Measurements from ENCODE around the gene AAK1. TPM values are rescaled to one million over a fixed set of nuclear protein-coding genes. Genes with fewer than 3 reads are reported as not detected.

Gene AAK1
- polyA plus RNA-seq, 4 donors, result 8.7 to 36.5 (median 16.7) TPM

- WGBS, 3 donors, result 94 to 99% (median 95%) methylated on average over 3 of the region's 3 CpGs
- peaks cover 0 to 13% (median 11%) of the 10 kb centered on the region in 3 donors for H3K36me3 ChIP-seq (ENCODE audit: control insufficient read depth in 3 of 3, insufficient read depth in 2 of 3, low read depth in 1 of 3, low read length in 3 of 3)
- H3K4me3 ChIP-seq (ENCODE audit: low read depth in 1 of 3, low read length in 3 of 3), result no peak overlapping the region
- H3K27me3 ChIP-seq (ENCODE audit: control insufficient read depth in 3 of 3, insufficient read depth in 3 of 3, low read length in 3 of 3), result no peaks in the 10 kb centered on the region
- DNase-seq, result no peak
- H3K27ac ChIP-seq (ENCODE audit: low read depth in 1 of 3, low read length in 2 of 3), result no peak overlapping the region
- H3K4me1 ChIP-seq (ENCODE audit: control insufficient read depth in 3 of 3, insufficient read depth in 2 of 3, low read depth in 1 of 3, low read length in 2 of 3), result no peaks in the 10 kb centered on the region
- FAIRE-seq, result no peak
- no peaks in the 10 kb centered on the region for H3K9me3 ChIP-seq (ENCODE audit: control insufficient read depth in 2 of 2, insufficient read depth in 1 of 2, low read depth in 1 of 2, low read length in 1 of 2)
Measured at GRCh38 chr2:69462780-69463179, 180.8 kb downstream of the AAK1 start.

- DNase-seq (no peak), FAIRE-seq (no peak)
- no peaks in the 10 kb centered on the region for H3K27me3 ChIP-seq (ENCODE audit: control insufficient read depth in 3 of 3, insufficient read depth in 3 of 3, low read length in 3 of 3)
- H3K36me3 ChIP-seq (ENCODE audit: control insufficient read depth in 3 of 3, insufficient read depth in 2 of 3, low read depth in 1 of 3, low read length in 3 of 3), result peaks cover 0 to 13% (median 11%) of the 10 kb centered on the region in 3 donors
- 94 to 96% (median 96%) methylated on average over 6 of the region's 6 CpGs for WGBS, 3 donors
- H3K4me3 ChIP-seq (ENCODE audit: low read depth in 1 of 3, low read length in 3 of 3), result no peak overlapping the region
- H3K4me1 ChIP-seq (ENCODE audit: control insufficient read depth in 3 of 3, insufficient read depth in 2 of 3, low read depth in 1 of 3, low read length in 2 of 3), result no peaks in the 10 kb centered on the region
- no peak overlapping the region for H3K27ac ChIP-seq (ENCODE audit: low read depth in 1 of 3, low read length in 2 of 3)
- H3K9me3 ChIP-seq (ENCODE audit: control insufficient read depth in 2 of 2, insufficient read depth in 1 of 2, low read depth in 1 of 2, low read length in 1 of 2), result no peaks in the 10 kb centered on the region
Measured at GRCh38 chr2:69461404-69461803, 182.1 kb downstream of the AAK1 start.

GRCh38 chr2:69459936-69460335, 183.6 kb downstream of the AAK1 start:
- 82 to 85% (median 85%) methylated on average over 4 of the region's 4 CpGs for WGBS, 3 donors
- Histone ChIP-seq H3K4me1 (ENCODE audit: control insufficient read depth in 3 of 3, insufficient read depth in 2 of 3, low read depth in 1 of 3, low read length in 2 of 3) (peaks cover 0 to 3% (median 0%) of the 10 kb centered on the region in 3 donors), H3K9me3 (ENCODE audit: control insufficient read depth in 2 of 2, insufficient read depth in 1 of 2, low read depth in 1 of 2, low read length in 1 of 2) (no peaks in the 10 kb centered on the region), H3K27ac (ENCODE audit: low read depth in 1 of 3, low read length in 2 of 3) (no peak overlapping the region), H3K4me3 (ENCODE audit: low read depth in 1 of 3, low read length in 3 of 3) (no peak overlapping the region), H3K27me3 (ENCODE audit: control insufficient read depth in 3 of 3, insufficient read depth in 3 of 3, low read length in 3 of 3) (no peaks in the 10 kb centered on the region), H3K36me3 (ENCODE audit: control insufficient read depth in 3 of 3, insufficient read depth in 2 of 3, low read depth in 1 of 3, low read length in 3 of 3) (peaks cover 0 to 2% (median 0%) of the 10 kb centered on the region in 3 donors)
- FAIRE-seq, result no peak
- DNase-seq, result no peak

GRCh38 chr2:69456950-69457445, 186.5 kb downstream of the AAK1 start:
- FAIRE-seq (no peak), DNase-seq (no peak)
- H3K4me1 ChIP-seq (ENCODE audit: control insufficient read depth in 3 of 3, insufficient read depth in 2 of 3, low read depth in 1 of 3, low read length in 2 of 3), result peaks cover 0 to 3% (median 0%) of the 10 kb centered on the region in 3 donors
- H3K27me3 ChIP-seq (ENCODE audit: control insufficient read depth in 3 of 3, insufficient read depth in 3 of 3, low read length in 3 of 3), result no peaks in the 10 kb centered on the region
- H3K36me3 ChIP-seq (ENCODE audit: control insufficient read depth in 3 of 3, insufficient read depth in 2 of 3, low read depth in 1 of 3, low read length in 3 of 3), result peaks cover 0 to 2% (median 0%) of the 10 kb centered on the region in 3 donors
- H3K4me3 ChIP-seq (ENCODE audit: low read depth in 1 of 3, low read length in 3 of 3), result no peak overlapping the region
- H3K9me3 ChIP-seq (ENCODE audit: control insufficient read depth in 2 of 2, insufficient read depth in 1 of 2, low read depth in 1 of 2, low read length in 1 of 2), result no peaks in the 10 kb centered on the region
- no peak overlapping the region for H3K27ac ChIP-seq (ENCODE audit: low read depth in 1 of 3, low read length in 2 of 3)

GRCh38 chr2:69456154-69456553, 187.4 kb downstream of the AAK1 start:
- H3K27ac ChIP-seq (ENCODE audit: low read depth in 1 of 3, low read length in 2 of 3), result no peak overlapping the region
- no peaks in the 10 kb centered on the region for H3K9me3 ChIP-seq (ENCODE audit: control insufficient read depth in 2 of 2, insufficient read depth in 1 of 2, low read depth in 1 of 2, low read length in 1 of 2)
- no peak overlapping the region for H3K4me3 ChIP-seq (ENCODE audit: low read depth in 1 of 3, low read length in 3 of 3)
- FAIRE-seq, result no peak
- DNase-seq, result no peak
- 91 to 97% (median 94%) methylated on average over 7 of the region's 7 CpGs for WGBS, 3 donors
- no peaks in the 10 kb centered on the region for H3K27me3 ChIP-seq (ENCODE audit: control insufficient read depth in 3 of 3, insufficient read depth in 3 of 3, low read length in 3 of 3)
- H3K36me3 ChIP-seq (ENCODE audit: control insufficient read depth in 3 of 3, insufficient read depth in 2 of 3, low read depth in 1 of 3, low read length in 3 of 3), result peaks cover 0 to 2% (median 0%) of the 10 kb centered on the region in 3 donors
- H3K4me1 ChIP-seq (ENCODE audit: control insufficient read depth in 3 of 3, insufficient read depth in 2 of 3, low read depth in 1 of 3, low read length in 2 of 3), result peaks cover 0 to 3% (median 0%) of the 10 kb centered on the region in 3 donors

GRCh38 chr2:69454976-69455375, 188.6 kb downstream of the AAK1 start:
- no peak overlapping the region for H3K27ac ChIP-seq (ENCODE audit: low read depth in 1 of 3, low read length in 2 of 3)
- H3K4me3 ChIP-seq (ENCODE audit: low read depth in 1 of 3, low read length in 3 of 3), result no peak overlapping the region
- no peaks in the 10 kb centered on the region for H3K9me3 ChIP-seq (ENCODE audit: control insufficient read depth in 2 of 2, insufficient read depth in 1 of 2, low read depth in 1 of 2, low read length in 1 of 2)
- H3K36me3 ChIP-seq (ENCODE audit: control insufficient read depth in 3 of 3, insufficient read depth in 2 of 3, low read depth in 1 of 3, low read length in 3 of 3), result peaks cover 0 to 2% (median 0%) of the 10 kb centered on the region in 3 donors
- peaks cover 0 to 3% (median 0%) of the 10 kb centered on the region in 3 donors for H3K4me1 ChIP-seq (ENCODE audit: control insufficient read depth in 3 of 3, insufficient read depth in 2 of 3, low read depth in 1 of 3, low read length in 2 of 3)
- no peak for DNase-seq
- no peak for FAIRE-seq
- H3K27me3 ChIP-seq (ENCODE audit: control insufficient read depth in 3 of 3, insufficient read depth in 3 of 3, low read length in 3 of 3), result no peaks in the 10 kb centered on the region
- WGBS, 3 donors, result 54 to 86% (median 85%) methylated on average over 2 of the region's 2 CpGs

GRCh38 chr2:69453475-69454129, 189.9 kb downstream of the AAK1 start:
- WGBS, 3 donors, result 53 to 59% (median 56%) methylated on average over 4 of the region's 4 CpGs
- H3K27me3 ChIP-seq (ENCODE audit: control insufficient read depth in 3 of 3, insufficient read depth in 3 of 3, low read length in 3 of 3), result no peaks in the 10 kb centered on the region
- peaks cover 0 to 3% (median 0%) of the 10 kb centered on the region in 3 donors for H3K4me1 ChIP-seq (ENCODE audit: control insufficient read depth in 3 of 3, insufficient read depth in 2 of 3, low read depth in 1 of 3, low read length in 2 of 3)
- no peak for DNase-seq
- H3K36me3 ChIP-seq (ENCODE audit: control insufficient read depth in 3 of 3, insufficient read depth in 2 of 3, low read depth in 1 of 3, low read length in 3 of 3), result no peaks in the 10 kb centered on the region
- H3K4me3 ChIP-seq (ENCODE audit: low read depth in 1 of 3, low read length in 3 of 3), result no peak overlapping the region
- FAIRE-seq, result no peak
- H3K9me3 ChIP-seq (ENCODE audit: control insufficient read depth in 2 of 2, insufficient read depth in 1 of 2, low read depth in 1 of 2, low read length in 1 of 2), result no peaks in the 10 kb centered on the region
- no peak overlapping the region for H3K27ac ChIP-seq (ENCODE audit: low read depth in 1 of 3, low read length in 2 of 3)

- H3K27ac ChIP-seq (ENCODE audit: low read depth in 1 of 3, low read length in 2 of 3), result no peak overlapping the region
- peaks cover 0 to 3% (median 0%) of the 10 kb centered on the region in 3 donors for H3K4me1 ChIP-seq (ENCODE audit: control insufficient read depth in 3 of 3, insufficient read depth in 2 of 3, low read depth in 1 of 3, low read length in 2 of 3)
- no peaks in the 10 kb centered on the region for H3K36me3 ChIP-seq (ENCODE audit: control insufficient read depth in 3 of 3, insufficient read depth in 2 of 3, low read depth in 1 of 3, low read length in 3 of 3)
- no peak for FAIRE-seq
- H3K27me3 ChIP-seq (ENCODE audit: control insufficient read depth in 3 of 3, insufficient read depth in 3 of 3, low read length in 3 of 3), result no peaks in the 10 kb centered on the region
- WGBS, 3 donors, result 90 to 97% (median 94%) methylated on average over 3 of the region's 3 CpGs
- DNase-seq, result no peak
- no peak overlapping the region for H3K4me3 ChIP-seq (ENCODE audit: low read depth in 1 of 3, low read length in 3 of 3)
- no peaks in the 10 kb centered on the region for H3K9me3 ChIP-seq (ENCODE audit: control insufficient read depth in 2 of 2, insufficient read depth in 1 of 2, low read depth in 1 of 2, low read length in 1 of 2)
Measured at GRCh38 chr2:69452687-69453086, 190.9 kb downstream of the AAK1 start.

Data from small intestine (tissue), 7 donors.